GM10248 (cell line): ENCODE results near the gene DNAJC28.

ENCODE experiments used
- CTCF ChIA-PET: fragments of 300-600 bp; sonication (Branson Sonifier 250); formaldehyde crosslinking; extraction: SDS; loops from one replicate; lab custom pipeline; 2021; ENCODE audit warnings: antibody characterized with exemption; lab: Yijun Ruan, JAX
- POLR2A ChIA-PET: fragments of 350-650 bp; sonication (Branson Sonifier 250); formaldehyde crosslinking; extraction: SDS; loops from one replicate; lab custom pipeline; 2020; ENCODE audit warnings: antibody characterized with exemption; lab: Yijun Ruan, JAX
- DNase-seq: peaks from one replicate; pipeline ENCODE4 v3.0.0; 2012; ENCODE audit errors: extremely low spot score
- TF ChIP-seq, protein P1 (sequence below): IDR thresholded peaks from 2 replicates; pipeline ENCODE4 v1.5.1; 2012; ENCODE audit warnings: mild to moderate bottlenecking, low read depth; ENCODE audit errors: extremely low read depth, missing control alignments, control extremely low read depth

The DNAJC28 gene

GRCh38 chr21:33492571-33492970 is 1.1 kb upstream of the DNAJC28 start:
- DNase-seq = no peak
- ChIA-PET POLR2A (no interaction called here), CTCF (no interaction called here)
- TF ChIP-seq, protein P1, sequence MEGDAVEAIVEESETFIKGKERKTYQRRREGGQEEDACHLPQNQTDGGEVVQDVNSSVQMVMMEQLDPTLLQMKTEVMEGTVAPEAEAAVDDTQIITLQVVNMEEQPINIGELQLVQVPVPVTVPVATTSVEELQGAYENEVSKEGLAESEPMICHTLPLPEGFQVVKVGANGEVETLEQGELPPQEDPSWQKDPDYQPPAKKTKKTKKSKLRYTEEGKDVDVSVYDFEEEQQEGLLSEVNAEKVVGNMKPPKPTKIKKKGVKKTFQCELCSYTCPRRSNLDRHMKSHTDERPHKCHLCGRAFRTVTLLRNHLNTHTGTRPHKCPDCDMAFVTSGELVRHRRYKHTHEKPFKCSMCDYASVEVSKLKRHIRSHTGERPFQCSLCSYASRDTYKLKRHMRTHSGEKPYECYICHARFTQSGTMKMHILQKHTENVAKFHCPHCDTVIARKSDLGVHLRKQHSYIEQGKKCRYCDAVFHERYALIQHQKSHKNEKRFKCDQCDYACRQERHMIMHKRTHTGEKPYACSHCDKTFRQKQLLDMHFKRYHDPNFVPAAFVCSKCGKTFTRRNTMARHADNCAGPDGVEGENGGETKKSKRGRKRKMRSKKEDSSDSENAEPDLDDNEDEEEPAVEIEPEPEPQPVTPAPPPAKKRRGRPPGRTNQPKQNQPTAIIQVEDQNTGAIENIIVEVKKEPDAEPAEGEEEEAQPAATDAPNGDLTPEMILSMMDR = no peak

GRCh38 chr21:33490991-33491372 is 534 bp downstream of the DNAJC28 start:
- ChIA-PET POLR2A (interaction anchor here (1.0 to 1.6 kb wide), 4 partner anchors 10 to 40 kb away, joined by 3 to 21 read pairs (median 4); partner anchors contain the start of gene TMEM50B), CTCF (interaction anchor here (0.7 to 3.8 kb wide), 8 partner anchors 8 to 291 kb away, joined by 3 to 30 read pairs (median 3); partner anchors contain the start of gene TMEM50B)
- no peak for DNase-seq
- TF ChIP-seq, protein P1 = no peak

GRCh38 chr21:33488936-33489335 is 2.6 kb downstream of the DNAJC28 start:
- no peak for DNase-seq
- POLR2A ChIA-PET = no interaction called here
- CTCF ChIA-PET = interaction anchor here (3.8 kb wide), 1 partner anchor 9 kb away, joined by 30 read pairs; the partner anchor contains the start of gene TMEM50B
- TF ChIP-seq, protein P1 = no peak

DNA sequence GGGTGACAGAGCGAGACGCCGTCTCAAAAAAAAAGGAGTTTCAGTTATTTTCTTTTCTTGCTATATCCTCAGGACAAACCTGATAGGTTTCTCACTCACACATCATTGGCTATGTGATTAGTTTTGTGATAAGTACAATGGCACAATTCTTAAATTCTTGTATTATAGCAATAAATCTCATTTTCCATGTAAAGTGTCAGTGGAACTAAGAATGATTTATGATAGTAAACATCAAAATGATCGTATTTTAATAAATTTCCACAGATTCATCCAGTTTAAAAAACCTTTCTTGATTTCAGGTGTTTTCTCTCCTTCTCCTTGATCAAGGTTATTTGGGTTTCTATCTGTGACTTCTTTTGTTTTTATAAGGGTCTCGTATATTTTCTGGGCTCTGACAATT is 3.5 kb downstream of the DNAJC28 start:
- no peak for DNase-seq
- POLR2A ChIA-PET = no interaction called here
- TF ChIP-seq, protein P1 = no peak
- CTCF ChIA-PET = interaction anchor here (3.8 kb wide), 1 partner anchor 8 kb away, joined by 30 read pairs; the partner anchor contains the start of gene TMEM50B

DNA sequence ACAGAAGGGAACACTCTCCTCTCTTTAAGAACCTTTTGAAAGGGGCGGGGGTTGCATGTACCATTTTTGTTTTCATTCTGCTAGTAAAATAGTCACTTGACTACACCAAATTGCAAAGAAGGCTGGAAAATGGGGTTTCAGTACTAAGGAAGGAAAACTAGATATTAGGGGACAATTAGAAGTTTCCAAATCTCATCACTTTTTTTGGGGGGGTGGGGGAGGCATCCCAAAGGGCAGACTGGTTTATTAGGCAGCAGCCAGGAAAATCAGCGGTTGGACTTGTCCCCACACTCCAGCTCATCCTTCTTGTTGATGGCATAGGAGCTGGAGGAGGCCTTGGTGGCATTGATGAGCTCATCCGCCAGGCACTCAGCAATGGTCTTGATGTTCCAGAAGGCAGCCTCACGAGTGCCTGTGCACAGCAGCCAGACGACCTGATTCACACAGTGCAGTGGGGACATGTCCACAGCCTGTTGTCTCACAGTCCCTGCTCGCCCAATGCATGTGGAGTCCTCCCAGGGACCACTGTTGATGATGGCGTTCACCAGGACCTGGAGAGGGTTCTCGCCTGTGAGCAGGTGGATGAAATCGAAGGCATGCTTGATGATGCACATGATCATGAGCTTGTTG is 10.1 kb downstream of the DNAJC28 start:
- no peak for DNase-seq
- ChIA-PET POLR2A (interaction anchor here (0.6 to 0.9 kb wide), 2 partner anchors 10 to 157 kb away, joined by 3 to 5 read pairs; partner anchors contain the start of genes DNAJC28 and IFNAR1), CTCF (interaction anchor here (0.9 to 2.3 kb wide), 4 partner anchors 9 to 36 kb away, joined by 3 to 30 read pairs (median 6); partner anchors contain the start of gene DNAJC28)
- TF ChIP-seq, protein P1 = no peak

- ChIA-PET CTCF (interaction anchor here (1.0 to 2.6 kb wide), 12 partner anchors 10 to 282 kb away, joined by 3 to 30 read pairs (median 4); partner anchors contain the start of gene DNAJC28), POLR2A (interaction anchor here (0.6 to 1.5 kb wide), 7 partner anchors 11 to 769 kb away, joined by 3 to 21 read pairs (median 3); partner anchors contain the start of genes DNAJC28, DONSON and IFNAR1)
- TF ChIP-seq, protein P1 = no peak
- no peak for DNase-seq
Measured at GRCh38 chr21:33480481-33481103, 10.9 kb downstream of the DNAJC28 start.
